Stimulated activated CD8-positive, alpha-beta memory T cell treated with anti-CD3 and anti-CD28 coated beads, Interleukin-12 subunit alpha, Interleukin-12 subunit beta, amount 100 ng/mL, for 24 hours (primary cell): ENCODE results near the gene ESRRG.

ENCODE experiments used
- DNase-seq: peaks from one replicate; pipeline ENCODE4 v3.0.0-alpha.2; 2020; ENCODE audit errors: extremely low read depth

Gene ESRRG

DNA sequence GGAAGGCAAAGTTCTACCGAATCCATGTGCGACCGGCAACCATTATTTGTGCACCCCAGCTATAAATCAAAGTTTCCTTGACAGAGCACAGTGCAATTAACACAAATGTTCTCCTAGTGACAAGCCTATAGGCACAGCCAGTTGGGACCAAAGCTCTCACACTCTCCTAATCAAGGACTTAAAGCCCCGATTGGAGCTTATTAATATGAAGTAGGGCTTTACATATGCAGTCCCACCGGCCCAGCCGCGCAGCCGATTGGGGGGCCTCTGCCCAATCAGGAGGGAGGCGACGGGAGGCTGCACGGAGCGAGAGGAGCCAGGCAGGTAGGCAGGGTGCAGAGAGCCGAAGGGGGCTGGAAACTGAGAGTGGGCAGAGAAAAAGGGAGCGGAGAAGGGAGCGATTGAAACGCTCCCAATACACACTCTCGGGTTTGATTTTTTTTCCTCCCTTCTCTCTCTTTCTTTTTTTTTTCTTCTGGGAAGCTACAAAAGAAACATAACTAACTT, at the start of gene ESRRG:
ESRRG (minus strand) TSS at position 156 of the 507 bp plus-strand sequence; CDS start at position 26, 130 bp downstream.
- DNase-seq = no peak

- no peak for DNase-seq
Measured at GRCh38 chr1:216771922-216772321, 48.7 kb upstream of the ESRRG start.

DNA sequence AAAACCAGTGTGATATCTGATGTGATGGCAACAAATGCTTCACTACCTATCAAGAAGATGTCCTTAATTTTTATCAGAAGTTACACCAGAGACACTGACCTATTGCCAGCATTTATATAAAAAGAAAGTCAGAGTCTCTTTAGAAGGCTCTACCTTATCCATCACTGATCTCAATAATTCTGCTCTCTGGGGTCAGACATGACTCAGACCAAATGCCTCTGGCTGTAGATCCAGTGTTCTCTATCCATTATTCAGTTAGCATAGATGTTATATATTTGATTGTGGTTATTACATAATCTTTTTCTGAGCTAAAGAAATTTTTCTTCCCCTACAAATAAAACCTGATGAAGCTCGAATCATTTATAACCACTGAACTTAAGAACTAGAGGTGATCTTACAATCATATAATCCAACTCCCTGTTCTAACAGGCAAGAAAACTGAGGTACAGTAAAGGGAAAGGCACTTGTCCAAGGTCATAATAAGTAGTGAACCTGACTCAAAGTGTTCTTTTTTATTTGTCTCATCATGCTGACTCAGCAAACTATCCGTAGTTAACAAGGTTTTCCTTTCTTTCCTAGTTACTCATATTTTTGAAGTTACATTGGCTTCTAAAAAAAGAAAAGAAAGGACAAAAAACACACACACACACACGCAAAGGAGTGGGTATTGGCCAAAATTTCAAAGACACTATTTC, 43.6 kb upstream of the ESRRG start:
- no peak for DNase-seq

DNA sequence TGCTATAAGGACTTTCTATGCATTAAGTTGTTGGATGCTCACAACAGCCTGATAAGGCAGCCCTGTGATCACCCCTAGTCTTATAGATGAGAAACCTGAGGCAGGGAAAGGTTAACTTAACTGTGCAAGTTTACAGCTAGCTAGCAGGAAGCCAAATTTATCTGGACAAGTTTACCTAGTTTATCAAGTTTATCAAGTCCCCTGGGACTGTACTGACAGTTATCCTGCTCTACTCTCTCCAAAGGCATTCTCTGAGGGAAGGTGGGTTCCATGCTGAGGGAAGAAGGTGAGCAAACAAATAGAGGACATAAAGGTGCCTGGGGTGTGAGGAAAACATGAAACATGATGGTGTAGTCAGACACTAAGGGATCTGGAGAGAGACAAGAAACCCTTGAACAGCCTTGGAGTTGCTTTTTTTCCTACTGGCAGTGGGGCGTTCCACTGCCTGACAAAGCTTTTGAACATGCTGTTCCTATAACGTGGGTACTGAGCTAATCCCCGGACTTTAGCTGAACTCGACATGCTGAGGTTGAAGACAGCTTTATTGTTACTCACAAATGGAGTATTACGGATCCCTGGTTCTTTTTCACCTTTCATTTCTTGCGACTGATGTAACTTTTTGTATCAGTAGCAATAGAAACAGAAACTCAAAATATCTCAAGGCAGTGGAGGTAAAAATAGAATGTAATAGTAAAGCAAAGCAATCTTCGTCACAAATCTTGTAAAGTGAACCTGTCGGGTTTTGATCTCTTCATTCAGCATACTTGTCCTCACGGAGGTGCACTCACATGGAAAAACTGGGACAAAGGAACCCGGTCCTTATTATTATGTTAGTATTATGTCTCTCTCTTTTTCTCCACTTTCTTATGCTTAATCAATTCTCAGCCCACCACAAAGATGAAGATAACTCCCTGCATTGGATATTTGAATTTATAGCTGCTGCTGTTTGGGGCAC, 42.4 kb upstream of the ESRRG start:
- DNase-seq = no peak

DNA sequence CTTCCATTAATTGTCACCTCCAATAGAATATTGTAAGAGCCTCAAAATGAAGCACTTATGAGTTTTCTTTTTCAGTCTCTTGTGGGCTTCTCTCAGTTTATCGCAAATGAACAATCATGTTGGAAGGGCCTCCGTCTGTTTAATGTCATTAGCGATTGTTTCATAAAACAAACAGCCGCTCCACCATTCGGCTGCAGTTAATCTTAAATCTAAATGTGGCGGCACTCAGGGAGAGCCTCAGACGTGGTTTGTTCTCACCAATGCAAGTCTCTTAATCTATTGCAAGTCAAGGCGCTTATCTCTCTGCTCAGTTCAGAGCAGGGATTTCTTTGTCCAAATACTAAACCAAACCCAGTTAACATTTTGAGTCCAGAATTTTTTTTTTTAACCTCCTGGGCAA, 34.9 kb upstream of the ESRRG start:
- no peak for DNase-seq

DNA sequence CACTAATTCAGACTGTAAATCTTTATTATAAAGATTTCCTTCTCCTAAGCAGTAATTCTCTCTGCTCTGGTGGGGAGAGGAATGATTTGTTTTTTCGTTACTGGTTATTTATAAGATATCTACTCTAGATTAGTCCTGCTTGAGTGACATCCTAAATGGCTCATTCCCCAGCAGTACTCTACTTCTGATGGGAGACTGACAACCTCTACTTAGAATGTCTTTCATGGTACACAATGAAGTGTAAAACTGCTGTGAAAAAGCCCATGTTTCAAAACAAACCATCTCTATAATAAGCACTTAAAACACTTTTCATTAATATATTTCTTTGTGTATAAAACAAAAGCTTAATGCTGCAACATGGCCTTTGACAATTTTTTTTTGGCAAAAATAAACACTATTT, 33.9 kb upstream of the ESRRG start:
- DNase-seq = no peak

- no peak for DNase-seq
Measured at GRCh38 chr1:216750961-216751360, 27.7 kb upstream of the ESRRG start.

- no peak for DNase-seq
Measured at GRCh38 chr1:216750031-216750627, 26.9 kb upstream of the ESRRG start.

DNA sequence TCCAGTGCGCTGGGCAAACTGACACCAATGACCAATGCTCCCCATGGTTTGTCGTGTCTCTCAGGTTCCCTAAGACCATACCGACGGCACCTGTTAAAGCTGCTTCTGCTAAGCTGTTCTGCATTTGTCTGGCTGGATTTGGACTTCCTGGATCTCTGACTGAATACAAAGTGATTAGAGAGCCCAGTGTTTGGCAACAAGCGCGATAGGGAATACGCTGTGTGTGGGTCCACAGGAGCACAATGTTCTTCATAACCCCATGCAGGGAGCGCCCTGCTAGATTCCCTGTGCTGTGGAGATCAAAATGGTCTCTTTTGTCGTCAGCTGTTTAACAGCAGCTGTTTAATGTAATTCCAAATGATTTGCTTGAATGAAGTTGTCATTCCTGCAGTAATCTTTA, 26.0 kb upstream of the ESRRG start:
- DNase-seq = no peak

- no peak for DNase-seq
Measured at GRCh38 chr1:216742625-216743024, 19.4 kb upstream of the ESRRG start.

DNA sequence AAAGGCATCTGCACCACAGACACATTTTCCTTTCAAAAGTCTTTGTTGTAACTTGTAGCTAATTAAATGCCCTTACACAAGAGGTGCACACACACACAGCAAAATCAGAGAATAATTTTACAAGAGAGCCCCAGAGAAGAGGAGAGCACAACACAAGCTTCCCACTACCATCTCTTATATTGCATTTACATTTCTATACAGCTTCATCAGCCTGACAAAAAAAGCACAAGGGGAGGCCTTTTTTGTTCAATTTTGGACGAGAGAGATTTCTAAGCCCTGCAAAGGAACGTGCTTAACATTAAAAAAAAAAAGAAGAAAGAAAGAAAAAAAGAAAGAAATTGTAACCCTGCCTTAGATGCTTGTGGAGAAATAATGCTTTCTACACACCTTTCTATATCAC, 17.1 kb upstream of the ESRRG start:
- no peak for DNase-seq

GRCh38 chr1:216739793-216740192, 16.6 kb upstream of the ESRRG start:
- DNase-seq = no peak

DNA sequence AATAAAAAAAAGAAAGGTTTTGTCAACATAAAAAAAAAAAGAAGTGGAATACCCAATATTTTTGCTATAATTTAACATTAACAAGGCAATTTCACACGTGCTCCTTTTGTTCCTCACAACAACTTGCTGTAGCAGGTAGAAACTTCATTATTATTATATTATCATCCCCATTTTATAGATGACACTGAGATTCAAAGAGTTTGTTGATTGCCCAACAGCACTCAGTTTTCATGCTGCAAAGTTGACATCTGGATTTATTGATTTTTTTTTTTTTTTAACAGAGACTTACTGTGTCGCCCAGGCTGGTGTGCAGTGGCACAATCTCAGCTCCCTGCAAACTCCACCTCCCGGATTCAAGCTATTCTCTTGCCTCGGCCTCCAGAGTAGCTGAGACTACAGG, 8.9 kb upstream of the ESRRG start:
- DNase-seq = no peak

GRCh38 chr1:216731562-216731961, 8.3 kb upstream of the ESRRG start:
- DNase-seq = no peak

DNA sequence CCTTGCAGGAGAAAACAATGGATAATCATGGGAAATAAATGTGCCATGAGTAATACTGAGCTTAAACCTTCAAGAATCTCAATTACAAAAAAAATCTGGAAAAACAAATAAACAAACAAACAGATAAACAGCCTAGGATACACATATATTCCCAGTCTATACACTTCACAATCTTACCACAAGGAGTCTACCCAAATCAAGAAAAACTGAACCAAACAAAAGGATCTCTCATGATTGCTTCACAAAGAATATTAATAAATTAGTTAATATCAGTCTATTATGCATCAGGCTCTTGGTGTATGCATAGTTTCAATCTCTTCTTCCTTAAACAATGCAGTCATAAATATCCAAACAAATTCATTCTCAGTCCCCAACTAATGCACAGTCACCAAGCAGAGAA, 3.2 kb upstream of the ESRRG start:
- DNase-seq = no peak

GRCh38 chr1:216722821-216723220, 408 bp downstream of the ESRRG start:
- DNase-seq = no peak

- no peak for DNase-seq
Measured at GRCh38 chr1:216721863-216722262, 1.4 kb downstream of the ESRRG start.

GRCh38 chr1:216721062-216721461, 2.2 kb downstream of the ESRRG start:
- no peak for DNase-seq

GRCh38 chr1:216711712-216712111, 11.5 kb downstream of the ESRRG start:
- no peak for DNase-seq

GRCh38 chr1:216710598-216711333, 12.5 kb downstream of the ESRRG start:
- DNase-seq = no peak

DNA sequence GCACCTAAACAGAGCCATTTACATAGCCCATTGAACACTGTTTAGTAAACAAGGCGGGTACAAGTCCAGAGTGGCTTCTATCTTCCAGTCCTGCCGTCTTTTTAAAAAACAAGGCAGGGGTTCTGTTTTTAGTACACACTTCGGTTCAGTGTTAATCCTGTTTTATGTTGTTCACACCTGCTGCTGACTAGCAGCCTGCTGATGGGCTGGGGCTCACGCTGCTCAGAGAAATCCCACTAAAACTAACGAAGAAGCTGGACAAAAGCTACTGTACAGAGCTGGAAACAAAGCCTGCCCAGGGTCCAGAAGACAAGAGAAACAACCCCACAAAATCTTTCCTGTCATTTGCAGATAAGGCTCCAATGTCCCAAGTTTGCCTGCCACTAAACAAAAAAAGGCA, 13.2 kb downstream of the ESRRG start:
- DNase-seq = no peak

DNA sequence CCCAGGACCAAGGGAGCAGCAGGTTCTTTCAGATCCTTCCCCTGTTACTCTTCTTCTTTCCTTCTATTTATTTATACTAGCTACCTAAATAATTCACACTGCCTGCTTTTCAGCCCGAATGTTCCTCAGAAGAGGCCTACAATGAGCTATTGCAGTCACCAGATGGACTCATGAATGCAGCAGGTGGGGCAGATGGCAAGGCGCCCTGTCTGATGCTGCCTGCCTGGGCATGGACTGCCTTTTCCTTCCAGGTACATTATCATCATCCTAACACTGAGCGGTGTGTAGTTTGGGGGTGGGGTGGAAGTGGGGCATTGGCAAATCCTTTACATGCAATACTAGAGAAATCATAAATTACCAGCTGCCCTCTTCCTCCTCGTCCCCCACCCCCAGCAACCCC, 17.6 kb downstream of the ESRRG start:
- no peak for DNase-seq
